DND-41 (cell line): ENCODE measurements around the gene CD7.

Source experiments
- ATAC-seq: fragments of 200-7000 bp; cut with Tn5 transposase; 3 replicates; pipeline ENCODE4 v1.9.1; 2021; ENCODE audit warnings: low read depth; ENCODE audit not compliant: insufficient read depth
- DNase-seq: peaks from one replicate; pipeline ENCODE4 v3.0.0-alpha.2; 2020
- H2AFZ ChIP-seq: 2 replicates; pipeline ENCODE4 v1.6.0; 2012; ENCODE audit warnings: low read depth, low read length
- H3K27ac ChIP-seq: 2 replicates; pipeline ENCODE4 v1.5.1; 2012; ENCODE audit warnings: low read length, inconsistent platforms
- H3K27me3 ChIP-seq: fragments of 200-600 bp; sonication (generic); 2 replicates; pipeline ENCODE4 v1.6.0; 2012; ENCODE audit warnings: low read length, mild to moderate bottlenecking, inconsistent platforms; ENCODE audit not compliant: insufficient read depth, poor library complexity
- H3K36me3 ChIP-seq: 2 replicates; pipeline ENCODE4 v1.5.1; 2012; ENCODE audit warnings: low read length, inconsistent platforms; ENCODE audit not compliant: insufficient read depth
- H3K4me1 ChIP-seq: 2 replicates; pipeline ENCODE4 v1.5.1; 2012; ENCODE audit warnings: mild to moderate bottlenecking, low read length; ENCODE audit not compliant: insufficient read depth
- H3K4me2 ChIP-seq: 2 replicates; pipeline ENCODE4 v1.6.0; 2012; ENCODE audit warnings: mild to moderate bottlenecking, moderate library complexity, low read length, inconsistent platforms; ENCODE audit not compliant: insufficient read depth
- H3K4me3 ChIP-seq, 2 experiments: fragments of 200-600 bp in 1 of 2; shearing (Covaris generic) in 1 of 2; 2 replicates each; pipeline ENCODE4 v1.5.1; 2012 to 2016; ENCODE audit warnings: inconsistent platforms in 2 of 2, low read length in 2 of 2, mild to moderate bottlenecking in 2 of 2, low read depth in 1 of 2, moderate library complexity in 1 of 2
- H3K79me2 ChIP-seq: 2 replicates; pipeline ENCODE4 v1.6.0; 2012; ENCODE audit warnings: low read length, inconsistent platforms; ENCODE audit not compliant: insufficient read depth
- H3K9ac ChIP-seq: 2 replicates; pipeline ENCODE4 v1.6.0; 2012; ENCODE audit warnings: low read depth, mild to moderate bottlenecking, inconsistent platforms, low read length, moderate library complexity
- H3K9me3 ChIP-seq: 2 replicates; pipeline ENCODE4 v1.5.1; 2012; ENCODE audit warnings: low read length, moderate library complexity, mild to moderate bottlenecking, inconsistent platforms; ENCODE audit not compliant: insufficient read depth, severe bottlenecking
- H4K20me1 ChIP-seq: 2 replicates; pipeline ENCODE4 v1.6.0; 2012; ENCODE audit warnings: low read length; ENCODE audit not compliant: insufficient read depth
- EZH2 ChIP-seq: IDR thresholded peaks from 3 replicates; pipeline ENCODE4 v1.6.1; 2012; ENCODE audit warnings: borderline replicate concordance, low read depth, mild to moderate bottlenecking, moderate library complexity, low read length, inconsistent platforms; ENCODE audit not compliant: severe bottlenecking
- TF ChIP-seq, protein P1 (sequence below): IDR thresholded peaks from 2 replicates; pipeline ENCODE4 v1.5.1; 2012; ENCODE audit warnings: borderline replicate concordance, low read length, moderate library complexity, mild to moderate bottlenecking; ENCODE audit not compliant: poor library complexity, severe bottlenecking; ENCODE audit errors: extremely low read depth

Gene CD7

DNA sequence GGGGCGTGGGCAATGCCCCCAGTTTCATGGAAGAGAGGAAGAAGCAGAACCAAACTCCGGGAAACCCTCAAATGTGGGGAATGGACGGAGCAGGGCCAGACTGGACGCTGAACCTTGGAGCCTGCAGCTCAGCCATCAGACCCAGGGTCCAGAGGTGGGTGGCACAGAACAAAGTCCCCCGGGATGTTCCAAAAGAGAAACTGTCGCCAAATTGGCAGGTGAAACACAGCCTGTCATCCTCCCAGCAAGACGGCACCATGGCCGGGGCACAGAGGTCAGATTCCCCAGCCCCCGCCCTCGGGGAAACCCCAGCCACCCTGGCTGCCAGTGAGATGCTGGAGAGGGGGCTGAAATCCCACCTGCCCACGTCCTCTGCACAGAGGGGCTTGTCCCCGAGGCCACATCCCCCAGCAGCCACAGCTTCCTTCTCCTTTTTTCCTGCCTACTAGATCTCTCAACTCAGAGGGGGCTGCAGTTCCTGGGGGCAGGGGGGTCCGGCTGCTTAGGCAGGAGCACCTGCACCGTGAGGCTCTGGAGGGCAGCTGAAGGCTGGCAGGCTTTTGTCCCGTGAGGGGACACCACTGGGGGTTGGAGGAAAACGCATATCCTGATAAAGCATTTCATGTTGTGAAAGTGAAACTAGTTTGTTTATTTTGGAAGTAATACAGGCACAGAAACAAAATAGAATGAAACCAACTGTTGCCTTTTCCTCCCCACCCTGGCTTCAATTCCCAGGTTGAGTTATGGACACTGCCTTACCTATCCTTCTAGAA, 17.4 kb upstream of the CD7 start:
- TF ChIP-seq EZH2 = no peak
- TF ChIP-seq, protein P1, sequence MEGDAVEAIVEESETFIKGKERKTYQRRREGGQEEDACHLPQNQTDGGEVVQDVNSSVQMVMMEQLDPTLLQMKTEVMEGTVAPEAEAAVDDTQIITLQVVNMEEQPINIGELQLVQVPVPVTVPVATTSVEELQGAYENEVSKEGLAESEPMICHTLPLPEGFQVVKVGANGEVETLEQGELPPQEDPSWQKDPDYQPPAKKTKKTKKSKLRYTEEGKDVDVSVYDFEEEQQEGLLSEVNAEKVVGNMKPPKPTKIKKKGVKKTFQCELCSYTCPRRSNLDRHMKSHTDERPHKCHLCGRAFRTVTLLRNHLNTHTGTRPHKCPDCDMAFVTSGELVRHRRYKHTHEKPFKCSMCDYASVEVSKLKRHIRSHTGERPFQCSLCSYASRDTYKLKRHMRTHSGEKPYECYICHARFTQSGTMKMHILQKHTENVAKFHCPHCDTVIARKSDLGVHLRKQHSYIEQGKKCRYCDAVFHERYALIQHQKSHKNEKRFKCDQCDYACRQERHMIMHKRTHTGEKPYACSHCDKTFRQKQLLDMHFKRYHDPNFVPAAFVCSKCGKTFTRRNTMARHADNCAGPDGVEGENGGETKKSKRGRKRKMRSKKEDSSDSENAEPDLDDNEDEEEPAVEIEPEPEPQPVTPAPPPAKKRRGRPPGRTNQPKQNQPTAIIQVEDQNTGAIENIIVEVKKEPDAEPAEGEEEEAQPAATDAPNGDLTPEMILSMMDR = no peak
- Histone ChIP-seq H3K79me2 (no peaks in the 10 kb centered on the region), H3K9ac (peak overlapping the region; percentile 60), H3K36me3 (no peaks in the 10 kb centered on the region), H3K27me3 (no peaks in the 10 kb centered on the region), H4K20me1 (no peaks in the 10 kb centered on the region), H3K4me2 (peak overlapping the region; percentile 78), H3K4me1 (peaks cover 23% of the 10 kb centered on the region), H3K4me3 (peak overlapping the region in 1 of 2 experiments; percentile 54; a peak in 3 of 4 replicates), H3K9me3 (no peaks in the 10 kb centered on the region), H3K27ac (peak overlapping the region; percentile 92), H2AFZ (peak overlapping the region; percentile 86)
- ATAC-seq (peak; percentile 86), DNase-seq (peak; percentile 84)

DNA sequence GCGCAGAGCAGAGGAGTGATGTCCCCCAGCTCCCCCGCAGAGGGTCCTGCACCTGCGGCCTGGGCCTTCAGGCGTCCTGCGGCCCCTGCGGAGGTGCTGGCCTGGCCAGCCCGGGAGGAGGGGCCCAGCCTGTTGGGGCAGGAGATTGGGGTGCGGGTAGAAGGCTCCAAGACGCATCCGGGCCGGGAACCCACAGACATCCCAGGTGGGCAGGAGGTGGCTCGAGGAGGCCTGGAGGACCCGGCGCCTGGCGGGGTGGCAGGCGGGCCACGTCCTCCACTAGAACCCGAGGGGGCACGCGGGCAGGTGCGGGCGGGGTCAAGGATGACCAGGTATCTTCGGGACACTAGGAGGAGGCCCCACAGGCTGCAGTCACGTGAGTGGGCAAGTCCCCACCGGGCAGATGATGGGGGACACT, 16.8 kb upstream of the CD7 start:
- peak overlapping the region; percentile 78 for H3K4me2 ChIP-seq
- H3K4me1 ChIP-seq = peaks cover 23% of the 10 kb centered on the region
- DNase-seq = no peak
- no peaks in the 10 kb centered on the region for H3K27me3 ChIP-seq
- H3K79me2 ChIP-seq = no peaks in the 10 kb centered on the region
- peak overlapping the region; percentile 60 for H3K9ac ChIP-seq
- peak overlapping the region; percentile 92 for H3K27ac ChIP-seq
- no peaks in the 10 kb centered on the region for H3K36me3 ChIP-seq
- H3K9me3 ChIP-seq = no peaks in the 10 kb centered on the region
- no peak for TF ChIP-seq EZH2
- TF ChIP-seq, protein P1 = no peak
- peak overlapping the region in 1 of 2 experiments; percentile 54; a peak in 2 of 4 replicates for H3K4me3 ChIP-seq
- ATAC-seq = no peak
- H2AFZ ChIP-seq = peak overlapping the region; percentile 86; the same call in 1 of the 2 replicates
- no peaks in the 10 kb centered on the region for H4K20me1 ChIP-seq

DNA sequence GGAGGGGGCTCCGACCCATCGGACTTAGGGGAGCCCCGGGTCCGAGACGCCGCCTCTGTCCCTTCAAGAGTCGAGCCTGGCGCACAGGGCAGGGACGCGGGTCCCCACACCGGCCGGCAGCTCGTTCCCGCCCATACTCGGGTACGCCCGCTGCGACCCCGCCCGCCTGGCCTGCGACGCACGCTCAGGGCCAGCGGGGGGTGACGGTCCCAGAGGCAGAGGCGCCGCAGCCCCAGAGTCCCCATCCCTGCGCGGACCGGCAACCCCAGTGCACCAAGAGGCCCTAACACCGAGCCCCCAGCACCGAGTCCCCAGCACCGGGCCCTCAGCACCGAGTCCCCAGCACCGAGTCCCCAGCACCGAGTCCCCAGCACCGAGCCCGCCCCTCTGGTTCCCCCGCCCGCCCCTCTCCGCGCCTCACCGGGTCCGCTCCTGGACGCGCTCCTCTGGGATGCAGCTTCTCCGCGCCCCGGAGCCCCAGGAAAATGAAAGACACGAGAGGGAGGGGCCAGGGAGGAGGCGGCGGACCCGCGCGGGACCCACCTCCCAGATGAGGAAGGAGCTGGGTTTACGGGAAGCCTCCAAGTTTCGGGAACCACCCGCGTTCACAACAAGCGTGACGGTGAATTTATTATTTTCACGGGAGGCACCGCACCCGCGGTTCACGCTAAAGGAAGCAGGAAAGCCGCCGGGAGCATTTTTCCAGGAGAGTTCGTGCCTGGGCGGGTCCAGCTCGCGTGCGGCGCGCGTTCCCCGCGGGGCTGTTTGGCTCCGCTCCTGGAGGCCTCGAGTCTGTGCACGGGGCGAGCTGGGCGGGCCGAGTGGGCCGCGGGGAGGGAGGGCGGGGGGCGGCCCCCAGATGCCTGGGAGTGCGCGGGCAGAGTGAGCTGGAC, 16.1 kb upstream of the CD7 start, which contains the start of gene SECTM1:
TSS of gene SECTM1 (minus strand) at position 488 of the 893 bp plus-strand sequence. CDS start 6,526 bp downstream, outside the sequence.
- no peak for TF ChIP-seq EZH2
- TF ChIP-seq, protein P1 = no peak
- Histone ChIP-seq H3K27ac (peak within 1 kb of the TSS; percentile 92), H2AFZ (peak within 1 kb of the TSS; percentile 86), H4K20me1 (no peaks in the 10 kb centered on the region), H3K9me3 (no peaks in the 10 kb centered on the region), H3K4me3 (peak within 1 kb of the TSS in 1 of 2 experiments; percentile 54; a peak in 3 of 4 replicates), H3K4me2 (peak within 1 kb of the TSS; percentile 78), H3K79me2 (no peaks in the 10 kb centered on the region), H3K4me1 (peaks cover 23% of the 10 kb centered on the region), H3K9ac (peak within 1 kb of the TSS; percentile 60), H3K27me3 (no peaks in the 10 kb centered on the region), H3K36me3 (no peaks in the 10 kb centered on the region)
- DNase-seq = no peak
- no peak for ATAC-seq
